Hepatocyte (in vitro differentiated cells): ENCODE data around the gene KCNK6. TPM values are rescaled to one million over a fixed set of nuclear protein-coding genes. Genes with fewer than 3 reads are reported as not detected.

Experiments used
- DNase-seq: peaks from one replicate; pipeline ENCODE4 v3.0.0-alpha.2; 2016; ENCODE audit warnings: low spot score
- H2AFZ ChIP-seq: fragments of 200-600 bp; sonication (generic); 2 replicates; pipeline ENCODE4 v1.6.0; 2016; ENCODE audit warnings: antibody characterized with exemption, mild to moderate bottlenecking
- H3K27ac ChIP-seq: fragments of 200-600 bp; sonication (generic); 2 replicates; pipeline ENCODE4 v1.5.1; 2016; ENCODE audit warnings: mild to moderate bottlenecking
- H3K27me3 ChIP-seq: fragments of 200-600 bp; sonication (generic); 2 replicates; pipeline ENCODE4 v1.6.1; 2016
- H3K36me3 ChIP-seq: fragments of 200-600 bp; sonication (generic); replicated peaks from 2 replicates; pipeline ENCODE4 v1.5.1; 2016; ENCODE audit warnings: low read depth; ENCODE audit not compliant: insufficient read depth
- H3K4me1 ChIP-seq: fragments of 200-600 bp; sonication (generic); 2 replicates; pipeline ENCODE4 v1.5.1; 2016; ENCODE audit warnings: mild to moderate bottlenecking, moderate library complexity; ENCODE audit not compliant: insufficient read depth
- H3K4me2 ChIP-seq: fragments of 200-600 bp; sonication (generic); 2 replicates; pipeline ENCODE4 v1.6.0; 2016
- H3K4me3 ChIP-seq: fragments of 200-600 bp; sonication (generic); 2 replicates; pipeline ENCODE4 v1.5.1; 2016; ENCODE audit warnings: mild to moderate bottlenecking
- H3K79me2 ChIP-seq: fragments of 200-600 bp; sonication (generic); 2 replicates; pipeline ENCODE4 v1.6.0; 2017; ENCODE audit warnings: mild to moderate bottlenecking
- H3K9me2 ChIP-seq: fragments of 200-600 bp; sonication (generic); replicated peaks from 2 replicates; pipeline ENCODE4 v1.6.0; 2017; ENCODE audit warnings: mild to moderate bottlenecking; ENCODE audit not compliant: insufficient read depth
- H3K9me3 ChIP-seq: fragments of 200-600 bp; sonication (generic); 2 replicates; pipeline ENCODE4 v1.5.1; 2016; ENCODE audit warnings: low read depth, mild to moderate bottlenecking
- H4K20me1 ChIP-seq: fragments of 200-600 bp; sonication (generic); 2 replicates; pipeline ENCODE4 v1.6.0; 2016; ENCODE audit warnings: mild to moderate bottlenecking; ENCODE audit not compliant: insufficient read depth, poor library complexity, severe bottlenecking
- CTCF ChIP-seq: fragments of 200-600 bp; sonication (generic); IDR thresholded peaks from 2 replicates; pipeline ENCODE4 v1.5.1; 2016; ENCODE audit warnings: antibody characterized with exemption, mild to moderate bottlenecking; ENCODE audit not compliant: poor library complexity
- EZH2 ChIP-seq: fragments of 200-600 bp; sonication (generic); IDR thresholded peaks from 2 replicates; pipeline ENCODE4 v1.6.1; 2016; ENCODE audit warnings: antibody characterized with exemption, mild to moderate bottlenecking, borderline replicate concordance
- EZH2phosphoT487 ChIP-seq: fragments of 200-600 bp; sonication (generic); IDR thresholded peaks from one replicate; pipeline ENCODE4 v1.6.1; 2018; ENCODE audit warnings: antibody characterized with exemption, mild to moderate bottlenecking, low read depth, moderate library complexity; ENCODE audit not compliant: unreplicated experiment, severe bottlenecking
- WGBS: methylation state at CpG from one replicate; pipeline ENCODE4 v1.1.6; 2016; ENCODE audit warnings: low lambda C conversion rate; ENCODE audit errors: missing lambda C conversion rate; 5-methylcytosine and 5-hydroxymethylcytosine counted together
- polyA plus RNA-seq: library from polyadenylated mRNA; unstranded; fragments of >200 nt; fragmentation: Nextera tagmentation; extraction: Ambion mirVana; gene quantifications from 2 replicates; pipeline ENCODE4 v1.2.1, GENCODE V29; 2016
- total RNA-seq: library from RNA; depleted of rRNA; stranded (reverse); fragments of >200 nt; gene quantifications from 2 replicates; pipeline ENCODE4 v1.2.3, GENCODE V29; 2014

KCNK6 gene
- total and polyA plus RNA-seq, 2 experiments from 2014 or later = 9.0 to 16.0 TPM

- H3K4me1 ChIP-seq = no peaks in the 10 kb centered on the region
- TF ChIP-seq EZH2 = no peak
- TF ChIP-seq EZH2phosphoT487 = no peak
- peak overlapping the region; percentile 9 for H3K4me3 ChIP-seq
Measured at GRCh38 chr19:38316477-38317067, 3.1 kb upstream of the KCNK6 start.

GRCh38 chr19:38317104-38317612 is 2.5 kb upstream of the KCNK6 start:
- no peak overlapping the region for H3K4me3 ChIP-seq
- H3K79me2 ChIP-seq = peaks cover 4% of the 10 kb centered on the region
- no peak overlapping the region for H3K4me2 ChIP-seq
- TF ChIP-seq EZH2 (no peak), CTCF (no peak), EZH2phosphoT487 (no peak)
- H2AFZ ChIP-seq = no peak overlapping the region
- H3K36me3 ChIP-seq = no peaks in the 10 kb centered on the region
- H3K27me3 ChIP-seq = peaks cover 17% of the 10 kb centered on the region
- 88% methylated on average over 11 of the region's 11 CpGs for whole genome bisulfite sequencing
- H3K9me3 ChIP-seq = no peaks in the 10 kb centered on the region
- H3K4me1 ChIP-seq = no peaks in the 10 kb centered on the region
- H4K20me1 ChIP-seq = no peaks in the 10 kb centered on the region
- H3K9me2 ChIP-seq = no peaks in the 10 kb centered on the region
- H3K27ac ChIP-seq = no peak overlapping the region
- DNase-seq = no peak

More at GRCh38 chr19:38316477-38317067, 3.1 kb upstream of the KCNK6 start:
- no peaks in the 10 kb centered on the region for H3K36me3 ChIP-seq
- no peaks in the 10 kb centered on the region for H3K9me2 ChIP-seq
- peaks cover 17% of the 10 kb centered on the region for H3K27me3 ChIP-seq
- no peak for DNase-seq
- H2AFZ ChIP-seq = peak overlapping the region; percentile 58
- H3K27ac ChIP-seq = peak overlapping the region; percentile 71
- no peaks in the 10 kb centered on the region for H4K20me1 ChIP-seq
- 49% methylated on average over 8 of the region's 8 CpGs for WGBS
- peaks cover 4% of the 10 kb centered on the region for H3K79me2 ChIP-seq
- peak overlapping the region; percentile 74 for H3K4me2 ChIP-seq
- no peaks in the 10 kb centered on the region for H3K9me3 ChIP-seq

- Histone ChIP-seq H3K9me3 (no peaks in the 10 kb centered on the region), H3K36me3 (no peaks in the 10 kb centered on the region), H3K79me2 (peaks cover 4% of the 10 kb centered on the region), H3K4me2 (peak overlapping the region; percentile 100), H3K27ac (no peak overlapping the region), H3K4me1 (no peaks in the 10 kb centered on the region), H2AFZ (no peak overlapping the region), H3K4me3 (no peak overlapping the region), H4K20me1 (no peaks in the 10 kb centered on the region), H3K9me2 (no peaks in the 10 kb centered on the region), H3K27me3 (peaks cover 17% of the 10 kb centered on the region)
- DNase-seq = no peak
- 73% methylated on average over 6 of the region's 6 CpGs for WGBS
- TF ChIP-seq EZH2 (no peak), EZH2phosphoT487 (no peak), CTCF (no peak)
Measured at GRCh38 chr19:38318660-38319059, 985 bp upstream of the KCNK6 start.

GRCh38 chr19:38320969-38321339 is 1.3 kb downstream of the KCNK6 start:
- WGBS = 94% methylated on average over 3 of the region's 3 CpGs
- no peak overlapping the region for H3K4me3 ChIP-seq
- H3K4me2 ChIP-seq = peak overlapping the region; percentile 100
- peak overlapping the region; percentile 57 for H3K27ac ChIP-seq
- H3K9me3 ChIP-seq = no peaks in the 10 kb centered on the region
- H3K9me2 ChIP-seq = no peaks in the 10 kb centered on the region
- TF ChIP-seq EZH2phosphoT487 = no peak
- no peak for TF ChIP-seq EZH2
- no peak for TF ChIP-seq CTCF
- peaks cover 17% of the 10 kb centered on the region for H3K27me3 ChIP-seq
- H3K79me2 ChIP-seq = no peaks in the 10 kb centered on the region
- H4K20me1 ChIP-seq = no peaks in the 10 kb centered on the region
- H3K4me1 ChIP-seq = no peaks in the 10 kb centered on the region
- H2AFZ ChIP-seq = no peak overlapping the region
- no peaks in the 10 kb centered on the region for H3K36me3 ChIP-seq
- DNase-seq = no peak
